Adrenal gland (tissue), 5 donors: ENCODE data around the gene NCR3LG1.

Source experiments
- CTCF ChIP-seq, 6 experiments: fragments of 450-650 bp in 4 of 6; fragments of 200-600 bp in 2 of 6; sonication (generic) in 1 of 6; IDR thresholded peaks; 1 replicate in 5 of 6; 2 replicates in 1 of 6; pipeline versions ENCODE4 v1.5.1 to v1.8.0; 2016 to 2021; ENCODE audit warnings: antibody characterized with exemption in 6 of 6, mild to moderate bottlenecking in 2 of 6, moderate library complexity in 1 of 6
- POLR2A ChIP-seq, 2 donors: fragments of 450-650 bp; IDR thresholded peaks; one replicate each; pipeline ENCODE4 v1.6.1; 2017; ENCODE audit warnings: antibody characterized with exemption in 2 of 2, mild to moderate bottlenecking in 2 of 2, moderate library complexity in 1 of 2
- donor health status: DM: no; HTN: no; CAD: no.

GRCh38 chr11:17414992-17415391, 63.4 kb downstream of the NCR3LG1 start:
- TF ChIP-seq CTCF (IDR thresholded peaks at IDR 0.05) (no peak), POLR2A (IDR thresholded peaks at IDR 0.05) (no peak)
